ENCODE results near the gene CAD.

GRCh38 chr2:27231921-27232320, 14.8 kb downstream of the CAD start:
- TF ChIP-seq YY1 (IDR thresholded peaks at IDR 0.05): no peak
- TF ChIP-seq CTCF (IDR thresholded peaks at IDR 0.05; ENCODE audit: low read depth, low read length, missing input control): no peak
- TF ChIP-seq JUND (IDR thresholded peaks at IDR 0.05): no peak

All from liver (tissue), 3 donors.